HepG2 (cell line): Measurements from ENCODE around the gene KCTD6. TPM values are rescaled to one million over a fixed set of nuclear protein-coding genes. Genes with fewer than 3 reads are reported as not detected.
A peak's percentile ranks its signal among the peaks of the same experiment; 100 is the strongest.

Source experiments
- ATM ChIP-seq: fragments of 450-650 bp; IDR thresholded peaks from 2 replicates; pipeline ENCODE4 v1.7.1; 2017; ENCODE audit warnings: mild to moderate bottlenecking, borderline replicate concordance
- CHD4 ChIP-seq: fragments of 200-600 bp; sonication (generic); IDR thresholded peaks from 2 replicates; pipeline ENCODE4 v1.7.0; 2017; ENCODE audit warnings: mild to moderate bottlenecking, low read length, borderline replicate concordance
- FIP1L1 ChIP-seq: fragments of 200-400 bp; formaldehyde crosslinking; IDR thresholded peaks from 2 replicates; pipeline ENCODE4 v1.6.1; 2018; ENCODE audit warnings: low read depth, mild to moderate bottlenecking, low read length, moderate library complexity, borderline replicate concordance; ENCODE audit not compliant: insufficient read depth
- NR2F6 ChIP-seq, 2 experiments: IDR thresholded peaks; 2 replicates each; pipeline ENCODE4 v1.6.1; 2016; ENCODE audit warnings: antibody characterized with exemption in 1 of 2, mild to moderate bottlenecking in 1 of 2
- POLR2AphosphoS5 ChIP-seq: IDR thresholded peaks from 2 replicates; pipeline ENCODE4 v1.6.1; 2012; ENCODE audit warnings: low read depth, low read length
- RBM22 ChIP-seq: fragments of 200-400 bp; formaldehyde crosslinking; optimal IDR thresholded peaks from 2 replicates; pipeline ENCODE3; 2017; ENCODE audit warnings: mild to moderate bottlenecking, low read length, moderate library complexity
- RELA ChIP-seq: sonication (generic); formaldehyde crosslinking; IDR thresholded peaks from 2 replicates; pipeline ENCODE4 v1.4.0; 2020; ENCODE audit warnings: missing genetic modification reagents
- RNF2 ChIP-seq: fragments of 450-650 bp; conservative IDR thresholded peaks from 2 replicates; pipeline ENCODE4 v1.6.1; 2016; ENCODE audit warnings: low read depth
- ZC3H13 ChIP-seq: sonication (generic); formaldehyde crosslinking; IDR thresholded peaks from 2 replicates; pipeline ENCODE4 v1.8.1; 2023; ENCODE audit warnings: mild to moderate bottlenecking, missing genetic modification reagents, moderate library complexity
- ZNF20 ChIP-seq: sonication (generic); formaldehyde crosslinking; IDR thresholded peaks from 2 replicates; pipeline ENCODE4 v1.4.0; 2020; ENCODE audit warnings: mild to moderate bottlenecking, moderate library complexity, missing genetic modification reagents
- ZNF225 ChIP-seq: sonication (generic); formaldehyde crosslinking; IDR thresholded peaks from 2 replicates; pipeline ENCODE4 v1.4.0; 2020; ENCODE audit warnings: mild to moderate bottlenecking, missing genetic modification reagents
- ZNF431 ChIP-seq: sonication (generic); formaldehyde crosslinking; IDR thresholded peaks from 2 replicates; pipeline ENCODE4 v1.9.0; 2022; ENCODE audit warnings: missing genetic modification reagents, low read depth, mild to moderate bottlenecking, borderline replicate concordance
- ZNF510 ChIP-seq: sonication (generic); formaldehyde crosslinking; IDR thresholded peaks from 2 replicates; pipeline ENCODE4 v1.4.0; 2020; ENCODE audit warnings: low read depth, mild to moderate bottlenecking, missing genetic modification reagents
- ZNF558 ChIP-seq: sonication (generic); formaldehyde crosslinking; IDR thresholded peaks from 2 replicates; pipeline ENCODE4 v1.9.0; 2022; ENCODE audit warnings: mild to moderate bottlenecking, missing genetic modification reagents, borderline replicate concordance
- polyA plus RNA-seq, 8 experiments: library from polyadenylated mRNA; depleted of rRNA in 3 of 8; stranded (reverse) in 7 of 8; unstranded in 1 of 8; fragments of >200 nt; fragmentation: Illumina TruSeq in 4 of 8; extraction: Trizol in 4 of 8; gene quantifications; 2 replicates each; pipeline versions ENCODE4 v1.2.1 to v1.2.3, GENCODE V29; 2011 to 2016; ENCODE audit warnings: low read depth in 4 of 8, missing spikeins in 1 of 8, mixed read lengths in 1 of 8; ENCODE audit not compliant: insufficient read depth in 1 of 8
- total RNA-seq, 5 experiments: library from RNA; depleted of rRNA; stranded (reverse); fragments of >200 nt; fragmentation: Illumina TruSeq; extraction: Trizol; gene quantifications; 2 replicates each; pipeline ENCODE4 v1.2.3, GENCODE V29; 2016; ENCODE audit warnings: low read depth in 1 of 5
- TF ChIP-seq, protein P1 (sequence below), 2 experiments: IDR thresholded peaks; 2 replicates each; pipeline ENCODE4 v1.6.1; 2011 to 2012; ENCODE audit warnings: low read length in 2 of 2, borderline replicate concordance in 1 of 2, low read depth in 1 of 2, mild to moderate bottlenecking in 1 of 2, moderate library complexity in 1 of 2
- TF ChIP-seq, protein P2 (sequence below): sonication (generic); formaldehyde crosslinking; IDR thresholded peaks from 2 replicates; pipeline ENCODE4 v1.5.0; 2020; ENCODE audit warnings: mild to moderate bottlenecking, missing genetic modification reagents
- TF ChIP-seq, protein P3 (sequence below): sonication (generic); formaldehyde crosslinking; IDR thresholded peaks from 2 replicates; pipeline ENCODE4 v1.5.0; 2020; ENCODE audit warnings: mild to moderate bottlenecking, missing genetic modification reagents
- TF ChIP-seq, protein P4 (sequence below): sonication (generic); formaldehyde crosslinking; IDR thresholded peaks from 2 replicates; pipeline ENCODE4 v1.4.0; 2020; ENCODE audit warnings: missing genetic modification reagents, borderline replicate concordance

KCTD6 gene
- total and polyA plus RNA-seq, 2 of the 13 experiments (the other 11 are each of a cell fraction or from before 2014, with no cell fraction given), result 13.4 to 14.2 TPM

DNA sequence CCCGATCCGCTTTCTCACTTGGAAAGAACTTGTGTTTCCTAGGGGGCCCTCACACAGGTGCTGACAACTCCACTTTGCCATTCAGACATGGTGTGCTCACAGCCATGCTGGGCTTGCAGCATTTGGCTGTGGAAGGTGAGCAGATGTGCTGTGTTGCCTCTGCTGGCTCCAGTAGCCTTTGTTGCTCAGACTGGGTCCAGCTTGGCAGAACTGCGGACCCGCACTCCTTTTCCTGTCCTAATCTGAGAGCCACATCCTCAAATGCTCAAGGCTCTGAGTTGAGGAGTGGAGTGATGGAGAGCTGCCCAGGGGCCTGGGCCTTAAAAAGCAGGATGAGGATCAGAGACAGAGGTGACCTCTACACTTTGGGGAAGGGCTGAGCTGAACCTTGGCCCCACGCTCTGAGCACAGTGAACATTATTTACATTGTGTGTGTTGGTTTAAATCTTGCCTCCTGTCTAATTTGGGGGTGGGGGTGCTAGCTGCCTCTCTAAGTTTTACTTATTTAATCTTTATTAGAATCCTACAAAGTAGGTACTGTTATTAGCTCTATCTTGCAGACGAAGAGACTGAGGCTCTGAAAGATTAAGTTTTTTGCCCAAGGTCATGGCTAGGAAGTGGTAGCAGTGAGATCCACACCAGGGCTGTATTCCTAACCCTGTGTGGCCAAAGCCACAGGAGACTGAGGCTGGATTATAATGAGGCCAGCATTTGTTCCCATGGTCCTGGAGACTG lies 27.9 kb downstream of the KCTD6 start (continued):
- TF ChIP-seq, protein P1, sequence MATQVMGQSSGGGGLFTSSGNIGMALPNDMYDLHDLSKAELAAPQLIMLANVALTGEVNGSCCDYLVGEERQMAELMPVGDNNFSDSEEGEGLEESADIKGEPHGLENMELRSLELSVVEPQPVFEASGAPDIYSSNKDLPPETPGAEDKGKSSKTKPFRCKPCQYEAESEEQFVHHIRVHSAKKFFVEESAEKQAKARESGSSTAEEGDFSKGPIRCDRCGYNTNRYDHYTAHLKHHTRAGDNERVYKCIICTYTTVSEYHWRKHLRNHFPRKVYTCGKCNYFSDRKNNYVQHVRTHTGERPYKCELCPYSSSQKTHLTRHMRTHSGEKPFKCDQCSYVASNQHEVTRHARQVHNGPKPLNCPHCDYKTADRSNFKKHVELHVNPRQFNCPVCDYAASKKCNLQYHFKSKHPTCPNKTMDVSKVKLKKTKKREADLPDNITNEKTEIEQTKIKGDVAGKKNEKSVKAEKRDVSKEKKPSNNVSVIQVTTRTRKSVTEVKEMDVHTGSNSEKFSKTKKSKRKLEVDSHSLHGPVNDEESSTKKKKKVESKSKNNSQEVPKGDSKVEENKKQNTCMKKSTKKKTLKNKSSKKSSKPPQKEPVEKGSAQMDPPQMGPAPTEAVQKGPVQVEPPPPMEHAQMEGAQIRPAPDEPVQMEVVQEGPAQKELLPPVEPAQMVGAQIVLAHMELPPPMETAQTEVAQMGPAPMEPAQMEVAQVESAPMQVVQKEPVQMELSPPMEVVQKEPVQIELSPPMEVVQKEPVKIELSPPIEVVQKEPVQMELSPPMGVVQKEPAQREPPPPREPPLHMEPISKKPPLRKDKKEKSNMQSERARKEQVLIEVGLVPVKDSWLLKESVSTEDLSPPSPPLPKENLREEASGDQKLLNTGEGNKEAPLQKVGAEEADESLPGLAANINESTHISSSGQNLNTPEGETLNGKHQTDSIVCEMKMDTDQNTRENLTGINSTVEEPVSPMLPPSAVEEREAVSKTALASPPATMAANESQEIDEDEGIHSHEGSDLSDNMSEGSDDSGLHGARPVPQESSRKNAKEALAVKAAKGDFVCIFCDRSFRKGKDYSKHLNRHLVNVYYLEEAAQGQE (IDR thresholded peaks at IDR 0.05; ENCODE audit: borderline replicate concordance in 1 of 2, low read depth in 1 of 2, low read length in 2 of 2), result 0 out of 4 replicates have a peak, but pooled peaks of 1 of the 2 experiments have one; percentile 29
- TF ChIP-seq RELA (CRISPR knock-in tag), result no peak
- TF ChIP-seq ZC3H13 (CRISPR knock-in tag), result no peak
- no peak for TF ChIP-seq CHD4
- TF ChIP-seq, protein P2, sequence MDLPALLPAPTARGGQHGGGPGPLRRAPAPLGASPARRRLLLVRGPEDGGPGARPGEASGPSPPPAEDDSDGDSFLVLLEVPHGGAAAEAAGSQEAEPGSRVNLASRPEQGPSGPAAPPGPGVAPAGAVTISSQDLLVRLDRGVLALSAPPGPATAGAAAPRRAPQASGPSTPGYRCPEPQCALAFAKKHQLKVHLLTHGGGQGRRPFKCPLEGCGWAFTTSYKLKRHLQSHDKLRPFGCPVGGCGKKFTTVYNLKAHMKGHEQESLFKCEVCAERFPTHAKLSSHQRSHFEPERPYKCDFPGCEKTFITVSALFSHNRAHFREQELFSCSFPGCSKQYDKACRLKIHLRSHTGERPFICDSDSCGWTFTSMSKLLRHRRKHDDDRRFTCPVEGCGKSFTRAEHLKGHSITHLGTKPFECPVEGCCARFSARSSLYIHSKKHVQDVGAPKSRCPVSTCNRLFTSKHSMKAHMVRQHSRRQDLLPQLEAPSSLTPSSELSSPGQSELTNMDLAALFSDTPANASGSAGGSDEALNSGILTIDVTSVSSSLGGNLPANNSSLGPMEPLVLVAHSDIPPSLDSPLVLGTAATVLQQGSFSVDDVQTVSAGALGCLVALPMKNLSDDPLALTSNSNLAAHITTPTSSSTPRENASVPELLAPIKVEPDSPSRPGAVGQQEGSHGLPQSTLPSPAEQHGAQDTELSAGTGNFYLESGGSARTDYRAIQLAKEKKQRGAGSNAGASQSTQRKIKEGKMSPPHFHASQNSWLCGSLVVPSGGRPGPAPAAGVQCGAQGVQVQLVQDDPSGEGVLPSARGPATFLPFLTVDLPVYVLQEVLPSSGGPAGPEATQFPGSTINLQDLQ (CRISPR knock-in tag), result 0 out of 2 replicates have a peak, but pooled peaks have one; percentile 59
- peak; percentile 57; the same call in 1 of the 2 replicates for TF ChIP-seq POLR2AphosphoS5
- TF ChIP-seq ZNF558 (CRISPR knock-in tag), result 0 out of 2 replicates have a peak, but pooled peaks have one; percentile 42
- no peak for TF ChIP-seq ZNF510 (CRISPR knock-in tag)
- TF ChIP-seq FIP1L1, result no peak
- TF ChIP-seq RNF2, result no peak
- TF ChIP-seq, protein P3, sequence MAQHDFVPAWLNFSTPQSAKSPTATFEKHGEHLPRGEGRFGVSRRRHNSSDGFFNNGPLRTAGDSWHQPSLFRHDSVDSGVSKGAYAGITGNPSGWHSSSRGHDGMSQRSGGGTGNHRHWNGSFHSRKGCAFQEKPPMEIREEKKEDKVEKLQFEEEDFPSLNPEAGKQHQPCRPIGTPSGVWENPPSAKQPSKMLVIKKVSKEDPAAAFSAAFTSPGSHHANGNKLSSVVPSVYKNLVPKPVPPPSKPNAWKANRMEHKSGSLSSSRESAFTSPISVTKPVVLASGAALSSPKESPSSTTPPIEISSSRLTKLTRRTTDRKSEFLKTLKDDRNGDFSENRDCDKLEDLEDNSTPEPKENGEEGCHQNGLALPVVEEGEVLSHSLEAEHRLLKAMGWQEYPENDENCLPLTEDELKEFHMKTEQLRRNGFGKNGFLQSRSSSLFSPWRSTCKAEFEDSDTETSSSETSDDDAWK (CRISPR knock-in tag), result no peak
- no peak for TF ChIP-seq ZNF431 (CRISPR knock-in tag)
- no peak for TF ChIP-seq ZNF225 (CRISPR knock-in tag)
- TF ChIP-seq, protein P4, sequence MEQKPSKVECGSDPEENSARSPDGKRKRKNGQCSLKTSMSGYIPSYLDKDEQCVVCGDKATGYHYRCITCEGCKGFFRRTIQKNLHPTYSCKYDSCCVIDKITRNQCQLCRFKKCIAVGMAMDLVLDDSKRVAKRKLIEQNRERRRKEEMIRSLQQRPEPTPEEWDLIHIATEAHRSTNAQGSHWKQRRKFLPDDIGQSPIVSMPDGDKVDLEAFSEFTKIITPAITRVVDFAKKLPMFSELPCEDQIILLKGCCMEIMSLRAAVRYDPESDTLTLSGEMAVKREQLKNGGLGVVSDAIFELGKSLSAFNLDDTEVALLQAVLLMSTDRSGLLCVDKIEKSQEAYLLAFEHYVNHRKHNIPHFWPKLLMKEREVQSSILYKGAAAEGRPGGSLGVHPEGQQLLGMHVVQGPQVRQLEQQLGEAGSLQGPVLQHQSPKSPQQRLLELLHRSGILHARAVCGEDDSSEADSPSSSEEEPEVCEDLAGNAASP (CRISPR knock-in tag), result peak; percentile 77; the same call in 1 of the 2 replicates
- no peak for TF ChIP-seq ATM
- TF ChIP-seq ZNF20 (CRISPR knock-in tag), result no peak
- no peak for TF ChIP-seq RBM22
- TF ChIP-seq NR2F6 (IDR thresholded peaks at IDR 0.05), result peak; percentile 82
- TF ChIP-seq NR2F6 (CRISPR knock-in tag; IDR thresholded peaks at IDR 0.05), result peak; percentile 90
